Astrocyte of the spinal cord (primary cell): ENCODE results near the gene GPR132.
"Not testable (repeated sequence)": the region's sequence is repeated elsewhere in the genome, so short reads cannot be mapped to it uniquely, and the experiment has no call there.

ENCODE experiments used
- DNase-seq: peaks from one replicate; pipeline ENCODE4 v3.0.0; 2011; ENCODE audit warnings: low read depth, low spot score
- H3K4me3 ChIP-seq: 2 replicates; pipeline ENCODE4 v1.5.1; 2011; ENCODE audit warnings: low read depth, mild to moderate bottlenecking, low read length, moderate library complexity
- CTCF ChIP-seq: IDR thresholded peaks from 2 replicates; pipeline ENCODE4 v1.5.1; 2012; ENCODE audit warnings: low read depth, mild to moderate bottlenecking, low read length, inconsistent platforms
- in situ Hi-C: cut with HindIII; loops from 2 replicates; pipeline ENCODE4 v1.10.0; 2017; ENCODE audit warnings: low sequenced_read_pairs

Gene GPR132, protein sequence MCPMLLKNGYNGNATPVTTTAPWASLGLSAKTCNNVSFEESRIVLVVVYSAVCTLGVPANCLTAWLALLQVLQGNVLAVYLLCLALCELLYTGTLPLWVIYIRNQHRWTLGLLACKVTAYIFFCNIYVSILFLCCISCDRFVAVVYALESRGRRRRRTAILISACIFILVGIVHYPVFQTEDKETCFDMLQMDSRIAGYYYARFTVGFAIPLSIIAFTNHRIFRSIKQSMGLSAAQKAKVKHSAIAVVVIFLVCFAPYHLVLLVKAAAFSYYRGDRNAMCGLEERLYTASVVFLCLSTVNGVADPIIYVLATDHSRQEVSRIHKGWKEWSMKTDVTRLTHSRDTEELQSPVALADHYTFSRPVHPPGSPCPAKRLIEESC

GRCh38 chr14:105065280-105066228 is at the start of gene GPR132:
Gene GPR132 (minus strand): TSS chr14:105065430. CDS start chr14:105055420, 10,010 bp downstream.
- no peak within 1 kb of the TSS for H3K4me3 ChIP-seq
- DNase-seq: no peak
- in situ Hi-C loops: no loop called here
- TF ChIP-seq CTCF: no peak

GRCh38 chr14:105109243-105109642 is 44.0 kb upstream of the GPR132 start:
- in situ Hi-C loops, H3K4me3 ChIP-seq, DNase-seq: not testable (repeated sequence)

GRCh38 chr14:105108516-105108864 is 43.3 kb upstream of the GPR132 start:
- no peak overlapping the region for H3K4me3 ChIP-seq
- in situ Hi-C loops: no loop called here
- no peak for DNase-seq
- TF ChIP-seq CTCF: no peak

- H3K4me3 ChIP-seq: no peak overlapping the region
- no peak for TF ChIP-seq CTCF
- in situ Hi-C loops: no loop called here
- DNase-seq: no peak
Observed at GRCh38 chr14:105107781-105108515, 42.7 kb upstream of the GPR132 start.

- DNase-seq: no peak
- TF ChIP-seq CTCF: no peak
- in situ Hi-C loops: no loop called here
- no peak overlapping the region for H3K4me3 ChIP-seq
Observed at GRCh38 chr14:105107351-105107750, 42.1 kb upstream of the GPR132 start.

GRCh38 chr14:105105158-105105557 is 39.9 kb upstream of the GPR132 start:
- in situ Hi-C loops: no loop called here
- TF ChIP-seq CTCF: no peak
- H3K4me3 ChIP-seq: no peak overlapping the region
- DNase-seq: no peak
